Right forelimb (tissue), 1 donor: ENCODE results near the gene TNNI2.
"Not testable (repeated sequence)": the region's sequence is repeated elsewhere in the genome, so short reads cannot be mapped to it uniquely, and the experiment has no call there.

Experiments used
- DNase-seq: peaks from one replicate; pipeline ENCODE4 v3.0.0-alpha.2; 2018

TNNI2 gene

DNA sequence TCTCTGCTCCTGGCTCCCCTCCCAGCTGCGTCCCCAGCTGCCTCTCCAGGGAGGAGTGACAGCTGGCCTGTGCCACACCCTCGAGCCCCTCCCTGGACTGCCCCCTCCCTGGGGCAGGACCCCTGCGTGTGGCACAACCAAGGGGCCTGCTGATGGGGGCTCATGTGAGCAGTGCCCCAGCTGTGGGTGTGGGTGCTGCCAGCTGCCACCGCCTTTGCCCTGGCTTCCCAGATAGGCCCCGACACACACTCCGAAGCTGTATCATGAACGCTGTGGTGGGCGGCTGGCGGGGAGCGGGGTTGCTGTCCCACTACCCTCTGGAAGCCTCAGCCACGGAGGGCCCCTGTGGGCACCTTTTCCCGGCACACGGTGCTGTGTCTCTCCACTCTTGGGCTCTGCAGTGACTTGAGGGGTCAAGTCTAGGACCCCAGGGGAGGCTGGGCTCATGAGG is 37.1 kb downstream of the TNNI2 start:
- DNase-seq, result not testable (repeated sequence)

DNA sequence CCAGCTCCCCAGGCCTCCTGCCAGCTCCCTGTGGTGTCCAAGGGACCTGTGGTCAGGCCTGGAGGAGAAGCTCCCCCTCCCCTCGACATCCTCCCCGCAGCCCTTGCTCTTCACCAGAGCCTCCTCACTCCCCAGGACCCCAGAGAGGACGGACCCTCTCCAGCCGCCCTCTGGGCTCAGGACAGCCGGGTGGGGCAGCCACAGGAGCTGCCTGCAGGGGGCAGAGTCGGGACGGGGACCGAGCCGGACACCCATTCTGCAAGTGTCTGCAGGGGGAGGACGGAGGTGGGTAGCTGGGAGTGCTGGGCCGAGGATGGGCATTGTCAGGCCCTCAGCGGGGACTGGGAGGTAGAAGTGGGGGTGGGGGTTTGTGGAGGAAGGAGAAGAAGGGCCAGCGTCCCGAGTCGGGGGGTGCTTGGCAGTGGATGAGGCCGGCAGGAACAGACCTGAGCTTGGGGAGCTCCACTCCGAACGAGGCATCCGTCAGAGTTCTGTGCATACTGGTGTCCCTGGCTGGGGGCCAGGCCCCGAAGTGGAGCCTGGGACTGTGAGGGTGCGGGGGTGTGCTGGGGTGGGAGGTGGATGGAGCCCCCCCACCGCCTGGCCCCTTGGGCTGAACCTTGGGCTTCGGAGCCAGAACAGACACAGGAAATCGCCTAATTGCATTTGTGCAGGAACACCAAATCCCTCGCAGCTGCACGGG is 37.7 kb downstream of the TNNI2 start:
- peak; percentile 91 for DNase-seq

DNA sequence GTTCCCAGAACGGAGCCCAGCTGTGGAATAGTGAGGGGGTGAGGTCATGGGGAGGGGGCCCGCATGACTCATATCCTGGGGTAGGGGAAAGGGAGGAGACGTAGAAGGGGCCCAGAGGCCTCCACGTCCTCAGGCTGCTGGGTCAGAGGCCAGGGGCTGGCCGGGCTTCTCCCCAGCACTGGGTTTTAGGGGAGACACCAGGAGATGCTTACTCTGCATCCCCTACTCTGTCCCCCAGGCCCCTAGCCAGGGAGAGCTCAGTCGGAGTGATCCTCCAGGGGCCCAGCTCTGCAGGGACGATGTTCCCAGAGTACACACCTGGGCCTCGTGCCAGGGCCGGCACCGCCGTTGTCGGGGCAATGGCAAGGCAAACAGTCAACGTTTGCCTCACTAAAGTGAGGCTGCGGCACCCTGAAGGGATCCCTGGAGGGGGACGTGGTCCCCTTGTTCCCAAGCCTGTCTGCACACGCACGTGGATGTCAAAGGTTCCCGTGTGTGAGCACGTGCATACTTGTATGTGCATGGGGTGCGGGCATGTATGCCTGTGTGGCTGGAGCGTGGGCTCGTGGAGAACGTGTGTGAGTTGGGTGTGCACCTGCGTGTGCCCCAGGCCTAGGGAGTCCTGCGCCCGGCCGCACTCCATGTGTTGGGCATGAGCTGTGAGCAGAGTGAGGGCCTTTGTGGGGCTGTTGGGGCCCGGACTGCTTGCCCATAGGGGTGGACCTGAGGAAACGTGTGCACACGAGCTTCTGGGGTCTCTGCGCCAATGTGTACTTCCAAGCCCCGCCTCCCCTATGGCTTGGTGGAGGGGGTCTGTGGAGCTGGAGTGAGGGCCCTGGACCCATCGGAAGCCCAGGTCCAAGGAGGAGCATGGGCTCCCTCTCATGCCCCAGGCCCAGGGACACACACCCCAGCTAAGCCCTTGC is 38.7 kb downstream of the TNNI2 start:
- DNase-seq, result peak; percentile 82

DNA sequence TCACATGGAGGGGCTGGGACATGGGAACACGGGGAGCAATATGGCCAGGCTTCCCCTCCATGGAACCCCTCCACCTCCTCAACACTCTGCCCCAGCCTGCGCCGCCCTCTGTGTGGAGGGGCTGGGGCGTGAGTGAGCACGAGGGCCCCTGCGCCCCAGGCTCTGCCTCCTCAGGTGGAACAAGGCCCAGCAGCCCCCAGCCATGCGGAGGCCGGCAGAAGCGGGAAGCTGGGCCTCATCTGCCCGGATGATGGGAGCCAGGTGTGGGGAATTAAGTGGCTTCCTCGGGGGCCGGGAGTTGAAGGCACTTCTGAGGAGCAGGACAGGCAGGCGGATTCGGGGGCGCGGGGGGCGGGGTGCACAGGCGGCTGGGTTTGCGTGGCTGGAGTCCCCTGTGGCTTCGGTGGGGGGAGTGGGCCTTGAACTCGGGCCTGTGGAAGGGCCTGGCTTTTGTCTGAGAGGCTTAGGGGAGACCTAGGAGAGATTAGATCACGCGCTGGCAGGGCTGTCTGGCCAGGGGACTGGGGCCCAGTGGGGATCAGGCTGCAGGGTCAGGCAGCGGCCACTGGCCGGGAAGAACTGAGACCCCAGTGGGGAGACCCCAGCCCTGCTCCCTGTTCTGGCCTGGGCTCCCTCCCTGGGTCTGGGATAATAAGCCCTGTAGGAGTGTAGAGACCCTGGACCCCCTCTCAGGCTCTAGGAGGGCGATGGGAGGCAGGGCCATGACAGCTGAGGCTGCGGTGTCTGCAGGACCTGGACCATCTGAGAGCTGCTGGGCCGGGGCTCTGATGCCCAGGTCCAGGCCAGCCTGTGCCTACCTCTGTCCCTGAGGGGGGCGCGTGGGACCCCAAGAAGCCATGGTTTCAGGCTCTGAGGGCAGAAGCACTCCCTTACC is 39.6 kb downstream of the TNNI2 start:
- peak; percentile 88 for DNase-seq

DNA sequence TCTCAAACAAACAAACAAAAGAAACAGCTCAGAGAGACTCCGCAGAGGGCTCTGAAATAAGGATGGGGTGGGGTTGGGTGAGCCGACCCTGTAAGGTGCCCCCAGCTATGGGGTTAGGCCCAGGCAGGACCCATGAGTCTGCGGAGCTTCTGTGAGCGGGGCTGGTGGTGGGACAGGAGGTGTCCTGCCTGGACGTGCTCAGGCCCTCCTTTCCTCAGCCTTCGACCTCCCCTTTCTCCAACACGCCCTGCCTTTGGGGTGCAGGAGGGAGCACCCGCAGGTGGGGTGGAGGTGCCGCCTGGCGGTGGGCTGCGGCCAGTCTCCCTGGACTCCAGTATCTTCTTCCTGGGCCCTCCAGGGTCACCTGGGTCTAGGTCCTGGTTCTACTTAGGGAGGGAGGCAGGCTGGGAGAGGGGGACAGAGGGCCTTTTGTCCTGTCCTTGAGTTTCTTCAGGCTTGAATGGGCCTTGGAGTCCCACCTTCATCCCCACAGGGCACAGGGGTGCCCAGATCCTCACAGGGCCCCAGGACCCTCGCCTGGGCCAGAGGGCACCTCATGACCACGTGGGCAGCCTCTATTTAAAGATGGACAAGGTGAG is 40.7 kb downstream of the TNNI2 start:
- DNase-seq, result peak; percentile 41

DNA sequence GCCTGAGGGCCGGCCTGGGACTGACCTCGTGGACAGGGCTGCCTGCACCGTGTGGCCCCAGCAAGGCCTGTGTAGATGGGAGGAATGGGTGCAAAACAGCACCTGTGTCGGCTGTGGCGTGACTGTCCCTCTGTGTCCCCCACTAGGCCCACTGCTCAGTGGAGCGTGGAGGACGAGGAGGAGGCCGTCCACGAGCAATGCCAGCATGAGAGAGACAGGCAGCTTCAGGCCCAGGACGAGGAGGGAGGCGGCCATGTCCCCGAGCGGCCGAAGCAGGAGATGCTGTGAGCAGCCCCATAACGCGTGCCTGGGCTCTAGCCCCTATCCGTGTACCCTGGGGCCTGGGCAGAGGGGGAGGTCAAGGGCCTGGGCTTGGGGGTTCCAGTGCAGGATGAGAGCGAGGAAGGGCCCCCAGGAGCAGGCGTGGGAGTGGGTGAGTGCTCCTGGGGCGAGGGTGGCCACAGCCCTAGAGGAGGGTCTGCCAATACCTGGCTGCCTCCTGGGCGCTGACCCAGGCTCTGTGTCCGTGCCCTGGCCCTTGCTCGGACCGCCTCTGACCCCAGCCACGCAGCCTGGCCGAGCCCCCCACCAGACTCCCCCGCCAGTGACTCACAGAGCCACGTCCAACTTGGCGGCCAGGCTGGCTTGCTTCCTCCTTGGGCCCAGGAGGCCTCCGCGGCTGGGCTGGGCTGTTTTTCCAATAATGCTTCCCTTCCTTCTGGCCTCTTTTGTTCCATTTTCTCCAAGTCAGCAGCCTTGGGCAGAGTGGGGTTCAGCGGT is 41.4 kb downstream of the TNNI2 start:
- DNase-seq, result peak; percentile 90

DNA sequence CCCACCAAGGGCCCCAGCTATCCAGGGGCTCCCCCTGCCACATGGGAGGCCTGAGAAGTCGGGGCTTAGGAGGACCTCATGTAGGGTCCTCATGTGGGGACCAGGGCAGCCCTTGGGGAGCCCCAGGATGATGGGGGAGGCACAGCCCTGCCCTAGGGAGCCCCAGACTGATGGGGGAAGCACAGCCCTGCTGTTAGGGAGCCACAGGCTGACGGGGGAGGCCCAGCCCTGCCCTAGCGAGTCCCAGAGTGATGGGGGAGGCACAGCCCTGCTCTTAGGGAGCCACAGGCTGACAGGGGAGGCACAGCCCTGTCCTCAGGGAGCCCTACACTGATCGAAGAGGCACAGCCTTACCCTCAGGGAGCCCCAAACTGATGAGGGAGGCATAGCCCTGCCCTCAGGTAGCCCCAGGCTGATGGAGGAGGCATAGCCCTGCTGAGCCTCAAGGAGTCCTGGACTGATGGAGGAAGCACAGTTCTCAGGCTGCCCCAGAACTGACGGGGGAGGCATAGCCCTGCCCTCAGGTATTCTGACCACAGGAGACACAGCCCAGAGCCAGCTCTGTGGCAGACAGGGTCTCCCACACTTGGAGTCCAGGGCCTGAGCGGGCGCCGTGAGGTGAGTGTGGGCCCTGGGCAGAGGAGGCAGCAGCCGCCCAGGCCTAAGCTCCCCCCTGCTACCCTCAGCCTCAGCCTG is 42.1 kb downstream of the TNNI2 start:
- peak; percentile 50 for DNase-seq

DNA sequence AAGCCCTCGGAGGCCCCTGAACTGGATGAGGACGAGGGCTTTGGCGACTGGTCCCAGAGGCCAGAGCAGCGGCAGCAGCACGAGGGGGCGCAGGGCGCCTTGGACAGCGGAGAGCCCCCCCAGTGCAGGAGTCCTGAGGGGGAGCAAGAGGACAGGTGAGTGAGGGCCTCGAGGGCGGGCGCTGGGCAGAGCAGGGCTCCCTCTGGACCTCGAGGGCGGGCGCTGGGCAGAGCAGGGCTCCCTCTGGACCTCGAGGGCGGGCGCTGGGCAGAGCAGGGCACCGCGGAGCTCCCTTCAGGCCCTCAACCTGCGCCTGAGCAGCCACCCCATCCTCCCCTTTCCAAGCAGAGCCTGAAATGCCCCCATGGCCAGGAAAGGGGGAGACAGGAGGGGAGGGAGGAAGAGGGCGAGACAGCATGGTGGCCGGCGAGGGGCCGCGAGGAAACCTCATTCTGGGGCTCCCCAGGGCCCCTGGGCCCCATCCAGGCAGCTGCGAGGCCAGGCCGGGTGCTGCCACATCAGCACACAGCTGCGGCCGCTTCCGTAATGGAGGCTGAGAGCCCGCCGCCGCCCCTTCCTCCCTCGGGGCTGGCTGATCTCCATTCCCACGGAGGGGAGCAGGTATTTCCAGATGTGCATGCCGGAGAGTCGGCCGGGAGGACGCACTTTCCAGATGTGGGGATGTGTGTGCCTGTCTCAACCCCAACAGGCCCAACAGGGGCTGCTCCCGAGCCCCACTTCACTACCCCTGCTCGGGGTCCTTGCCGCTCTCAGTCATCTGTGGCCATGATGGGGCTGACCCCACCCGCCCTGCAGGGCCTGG is 42.9 kb downstream of the TNNI2 start:
- DNase-seq, result peak; percentile 91

DNA sequence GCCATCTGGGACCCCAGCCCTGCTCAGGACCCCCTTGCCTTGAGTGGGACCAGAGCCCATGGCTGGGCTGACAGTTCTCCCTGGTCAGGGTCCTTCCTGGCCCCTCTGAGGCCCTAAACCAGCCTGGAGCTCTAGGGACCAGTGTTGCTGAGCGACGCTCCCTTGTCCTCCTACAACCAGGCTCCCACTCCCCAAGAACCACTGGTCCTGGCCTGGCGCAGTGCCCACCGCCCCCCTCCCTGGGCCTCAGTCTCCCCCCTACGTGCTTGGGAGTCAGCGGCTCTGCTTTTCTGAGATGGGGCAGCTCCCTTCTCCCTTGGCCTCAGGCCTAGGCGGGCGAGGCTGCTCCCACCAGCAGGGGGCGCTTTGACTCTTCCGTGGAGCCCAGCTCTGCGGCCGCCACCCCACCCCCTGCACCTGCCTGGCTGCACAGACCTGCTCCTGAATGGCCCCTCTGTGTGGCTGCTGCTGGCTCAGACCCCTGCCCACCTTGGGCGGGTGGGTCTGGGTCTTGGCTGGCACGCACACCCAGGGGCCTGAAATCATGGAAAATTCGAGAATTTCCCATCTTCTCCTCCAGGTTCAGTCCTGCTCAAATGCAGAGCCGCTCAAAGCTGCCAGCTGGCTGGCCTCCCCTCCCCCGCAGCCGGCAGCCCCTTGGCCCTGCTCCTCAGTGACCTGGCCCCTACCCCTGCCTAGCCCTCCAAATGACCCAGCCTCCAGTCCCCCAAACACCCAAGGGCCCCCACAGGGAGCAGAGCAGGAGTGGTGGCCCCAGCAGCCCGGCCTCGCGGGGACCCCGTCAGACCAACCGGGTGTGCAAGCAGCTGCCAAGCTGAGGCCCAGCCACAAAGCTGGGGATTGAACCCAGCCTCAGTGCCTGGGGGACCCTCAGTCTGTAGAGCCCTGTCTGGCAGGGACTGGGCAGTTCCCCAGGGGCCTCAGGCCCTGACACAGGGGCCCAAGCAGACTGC is 43.8 kb downstream of the TNNI2 start:
- DNase-seq, result peak; percentile 97

DNA sequence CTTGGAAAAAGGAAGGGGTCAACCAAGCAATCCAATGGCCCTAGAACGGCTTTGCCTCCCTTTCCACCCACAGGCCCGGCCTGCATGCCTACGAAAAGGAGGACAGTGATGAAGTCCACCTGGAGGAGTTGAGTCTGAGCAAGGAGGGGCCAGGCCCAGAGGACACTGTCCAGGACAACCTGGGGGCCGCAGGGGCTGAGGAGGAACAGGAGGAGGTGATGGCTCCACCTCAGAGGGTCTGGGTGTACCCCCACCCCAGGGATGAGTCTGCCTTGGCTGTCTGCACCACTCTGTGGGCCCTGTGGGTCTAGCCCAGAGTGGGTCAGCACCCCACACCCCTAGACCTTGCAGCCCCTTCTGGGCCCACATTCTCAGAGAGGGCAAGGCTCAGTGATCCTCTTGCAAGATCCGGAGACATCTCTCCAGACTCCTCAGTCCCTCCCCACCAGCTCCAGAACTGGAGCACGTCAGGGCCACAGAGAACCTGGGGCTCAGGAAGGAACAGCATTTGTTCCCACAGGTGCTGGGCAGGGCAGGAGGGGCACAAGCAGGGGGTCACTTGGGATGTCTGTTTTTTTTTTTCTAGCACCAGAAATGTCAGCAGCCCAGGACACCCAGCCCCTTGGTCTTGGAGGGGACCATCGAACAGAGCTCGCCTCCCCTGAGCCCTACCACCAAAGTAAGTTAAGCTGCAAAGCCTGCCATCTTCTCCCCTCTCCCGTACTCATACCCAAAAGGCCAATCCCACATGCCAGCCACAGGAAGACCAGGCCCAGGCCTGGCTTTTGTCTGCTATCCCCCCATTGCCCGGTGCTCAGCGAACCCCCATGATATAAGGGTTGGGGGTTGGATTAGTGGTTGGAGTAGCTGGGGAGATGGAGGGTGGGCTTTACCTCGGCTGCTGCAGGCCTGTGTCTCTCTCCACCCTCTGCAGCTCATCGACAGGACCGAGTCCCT is 44.8 kb downstream of the TNNI2 start:
- DNase-seq, result peak; percentile 45

DNA sequence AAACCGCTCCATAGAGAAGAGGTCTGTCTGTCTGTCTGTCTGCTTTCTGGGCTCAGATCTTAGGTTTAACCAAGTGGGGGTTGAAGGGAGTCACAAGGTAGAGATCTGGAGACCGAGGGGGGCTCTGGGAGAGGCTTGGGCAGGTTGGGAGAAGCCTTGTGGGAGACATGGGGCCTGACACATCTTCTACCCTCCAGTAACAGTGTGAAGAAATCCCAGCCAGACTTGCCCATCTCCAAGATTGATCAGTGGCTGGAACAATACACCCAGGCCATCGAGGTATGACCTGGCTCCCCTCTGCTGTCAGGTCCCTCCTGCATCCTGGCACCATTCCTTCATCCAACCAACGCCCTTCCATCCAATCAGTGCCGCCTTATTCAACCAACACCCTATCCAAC is 45.5 kb downstream of the TNNI2 start:
- peak; percentile 29 for DNase-seq

DNA sequence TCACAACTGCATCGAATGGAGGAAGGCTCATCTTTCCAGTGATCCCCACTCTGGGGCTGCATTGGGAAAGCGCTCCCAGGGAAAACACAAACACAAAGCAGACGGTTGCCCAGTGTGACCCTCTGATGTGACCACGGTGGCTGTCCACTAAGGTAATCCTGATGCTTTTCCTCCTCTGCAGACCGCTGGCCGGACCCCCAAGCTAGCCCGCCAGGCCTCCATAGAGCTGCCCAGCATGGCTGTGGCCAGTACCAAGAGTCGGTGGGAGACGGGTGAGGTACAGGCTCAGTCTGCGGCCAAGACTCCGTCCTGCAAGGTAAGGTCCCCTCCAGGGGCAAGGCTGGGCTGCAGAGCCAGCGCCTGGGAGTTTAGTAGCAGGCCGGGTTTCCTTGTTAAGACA is 47.8 kb downstream of the TNNI2 start:
- not testable (repeated sequence) for DNase-seq

DNA sequence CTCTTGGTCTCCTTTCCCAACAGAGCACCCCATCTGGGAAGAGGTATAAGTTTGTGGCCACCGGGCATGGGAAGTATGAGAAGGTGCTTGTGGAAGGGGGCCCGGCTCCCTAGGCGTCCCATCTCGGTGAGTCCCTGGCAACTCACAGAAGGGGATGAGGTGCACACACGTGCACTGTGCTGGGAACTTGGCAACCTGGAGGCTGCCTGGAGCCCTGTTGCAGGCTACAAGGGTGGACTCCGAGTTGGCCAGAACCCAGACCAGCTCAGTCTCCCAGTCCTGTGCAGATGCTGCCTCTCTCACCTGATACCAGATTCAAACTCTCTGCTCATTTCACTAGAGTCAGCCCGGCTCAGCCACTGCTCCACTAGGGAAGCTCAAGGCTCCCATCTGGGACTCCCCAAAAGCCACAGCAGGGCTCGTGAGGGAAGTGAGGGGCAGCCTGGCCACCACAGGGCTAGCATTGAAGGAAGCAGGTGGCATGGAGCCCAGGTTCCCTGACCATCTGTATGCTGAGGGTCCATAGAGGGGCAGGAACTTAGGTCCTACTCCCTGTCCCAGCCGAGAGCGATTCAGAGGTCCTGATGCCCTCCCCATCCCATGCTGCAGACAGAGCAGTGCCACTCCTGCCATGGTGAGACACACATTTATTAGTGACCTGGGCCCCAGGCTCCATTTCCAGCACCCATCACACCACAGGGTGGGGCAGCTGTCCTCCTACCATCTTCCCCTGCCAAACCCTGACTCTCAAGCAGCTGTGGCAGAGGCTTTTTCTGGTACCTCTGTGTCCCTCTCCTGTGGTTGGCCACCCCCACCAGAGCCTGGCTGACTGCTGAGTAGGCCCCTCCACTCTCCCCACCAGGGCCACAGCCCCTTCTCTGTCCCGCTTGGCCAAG is 48.9 kb downstream of the TNNI2 start:
- no peak for DNase-seq

DNA sequence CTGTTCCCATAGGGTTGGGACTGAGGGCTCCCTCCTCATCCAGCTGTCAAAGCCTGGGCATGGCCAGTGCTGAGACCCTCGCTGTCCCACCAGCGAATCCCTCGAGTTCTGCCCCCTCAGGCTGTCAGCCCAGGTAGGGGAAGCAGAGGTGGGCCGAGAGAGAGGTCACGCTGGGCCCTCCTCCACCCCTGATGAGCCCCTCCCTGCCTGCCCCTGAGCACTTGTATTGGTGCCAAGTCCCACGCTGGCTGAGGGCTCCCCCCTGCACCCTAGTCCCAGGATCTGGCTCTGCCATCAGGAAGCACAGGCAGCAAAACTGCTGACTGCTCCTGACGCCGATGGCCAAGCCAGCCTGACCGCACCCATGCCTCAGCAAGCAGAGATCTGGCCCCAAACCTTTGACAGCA is 49.6 kb downstream of the TNNI2 start:
- DNase-seq, result no peak

DNA sequence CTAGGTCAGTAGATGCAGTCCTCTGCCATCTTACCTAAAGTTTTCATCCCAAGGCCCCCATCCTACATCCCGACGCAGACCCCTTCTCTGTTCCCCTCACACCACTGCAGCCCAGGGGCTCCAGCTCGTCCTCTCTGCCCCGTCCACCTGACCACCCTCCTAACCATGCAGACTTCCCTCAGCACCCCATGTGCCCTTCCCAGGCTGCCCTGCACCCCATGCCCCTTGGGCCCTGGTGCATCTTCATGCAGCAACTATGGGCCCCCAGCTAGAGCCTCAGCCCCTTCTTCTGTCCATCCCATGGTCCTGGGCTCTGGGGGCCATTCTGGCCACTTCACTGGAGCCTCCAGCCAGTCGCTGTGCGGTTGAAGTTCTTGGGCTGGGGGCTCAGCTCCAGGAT is 50.0 kb downstream of the TNNI2 start:
- DNase-seq, result no peak

DNA sequence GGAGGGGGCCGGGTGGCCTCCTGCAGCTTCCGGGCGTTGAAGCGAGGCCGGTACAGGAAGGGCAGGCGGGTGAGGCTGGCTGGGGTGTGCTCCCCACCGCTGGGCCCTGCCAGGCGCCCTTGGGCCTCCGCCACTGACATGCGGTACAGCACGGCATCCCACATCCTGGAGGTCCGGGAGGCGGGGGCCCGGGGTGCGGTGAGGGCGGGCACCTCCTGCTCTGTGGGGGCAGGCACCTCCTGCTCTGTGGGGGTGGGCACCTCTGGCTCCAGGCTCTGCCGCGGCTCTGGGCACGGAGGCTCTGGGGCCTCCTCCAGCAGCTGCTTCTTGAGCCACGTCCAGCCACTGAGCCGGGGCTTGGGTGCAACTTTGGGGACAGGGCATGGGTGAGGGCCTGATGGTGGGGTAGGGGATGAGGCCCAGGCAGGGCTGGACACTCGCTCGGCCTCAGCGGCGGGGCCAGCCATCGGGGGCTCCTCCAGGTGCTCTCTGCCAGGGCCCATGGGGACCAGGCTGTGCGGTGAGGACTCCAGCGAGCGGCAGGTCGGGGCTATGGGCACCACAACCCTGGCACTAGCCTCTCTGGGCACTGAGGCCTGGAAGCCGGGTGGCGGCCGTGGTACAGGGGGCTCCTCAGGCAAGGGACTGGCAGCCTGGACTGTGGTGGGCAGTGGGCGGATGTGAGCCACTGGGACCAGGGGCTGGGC is 50.6 kb downstream of the TNNI2 start:
- DNase-seq, result peak; percentile 56
